ENCODE results near the gene LMTK3.
A peak's percentile ranks its signal among the peaks of the same experiment; 100 is the strongest.

The LMTK3 gene, protein sequence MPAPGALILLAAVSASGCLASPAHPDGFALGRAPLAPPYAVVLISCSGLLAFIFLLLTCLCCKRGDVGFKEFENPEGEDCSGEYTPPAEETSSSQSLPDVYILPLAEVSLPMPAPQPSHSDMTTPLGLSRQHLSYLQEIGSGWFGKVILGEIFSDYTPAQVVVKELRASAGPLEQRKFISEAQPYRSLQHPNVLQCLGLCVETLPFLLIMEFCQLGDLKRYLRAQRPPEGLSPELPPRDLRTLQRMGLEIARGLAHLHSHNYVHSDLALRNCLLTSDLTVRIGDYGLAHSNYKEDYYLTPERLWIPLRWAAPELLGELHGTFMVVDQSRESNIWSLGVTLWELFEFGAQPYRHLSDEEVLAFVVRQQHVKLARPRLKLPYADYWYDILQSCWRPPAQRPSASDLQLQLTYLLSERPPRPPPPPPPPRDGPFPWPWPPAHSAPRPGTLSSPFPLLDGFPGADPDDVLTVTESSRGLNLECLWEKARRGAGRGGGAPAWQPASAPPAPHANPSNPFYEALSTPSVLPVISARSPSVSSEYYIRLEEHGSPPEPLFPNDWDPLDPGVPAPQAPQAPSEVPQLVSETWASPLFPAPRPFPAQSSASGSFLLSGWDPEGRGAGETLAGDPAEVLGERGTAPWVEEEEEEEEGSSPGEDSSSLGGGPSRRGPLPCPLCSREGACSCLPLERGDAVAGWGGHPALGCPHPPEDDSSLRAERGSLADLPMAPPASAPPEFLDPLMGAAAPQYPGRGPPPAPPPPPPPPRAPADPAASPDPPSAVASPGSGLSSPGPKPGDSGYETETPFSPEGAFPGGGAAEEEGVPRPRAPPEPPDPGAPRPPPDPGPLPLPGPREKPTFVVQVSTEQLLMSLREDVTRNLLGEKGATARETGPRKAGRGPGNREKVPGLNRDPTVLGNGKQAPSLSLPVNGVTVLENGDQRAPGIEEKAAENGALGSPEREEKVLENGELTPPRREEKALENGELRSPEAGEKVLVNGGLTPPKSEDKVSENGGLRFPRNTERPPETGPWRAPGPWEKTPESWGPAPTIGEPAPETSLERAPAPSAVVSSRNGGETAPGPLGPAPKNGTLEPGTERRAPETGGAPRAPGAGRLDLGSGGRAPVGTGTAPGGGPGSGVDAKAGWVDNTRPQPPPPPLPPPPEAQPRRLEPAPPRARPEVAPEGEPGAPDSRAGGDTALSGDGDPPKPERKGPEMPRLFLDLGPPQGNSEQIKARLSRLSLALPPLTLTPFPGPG (N-terminal part only)
- total RNA-seq, result 11.1 to 15.2 reads per million in 2 donors

DNA sequence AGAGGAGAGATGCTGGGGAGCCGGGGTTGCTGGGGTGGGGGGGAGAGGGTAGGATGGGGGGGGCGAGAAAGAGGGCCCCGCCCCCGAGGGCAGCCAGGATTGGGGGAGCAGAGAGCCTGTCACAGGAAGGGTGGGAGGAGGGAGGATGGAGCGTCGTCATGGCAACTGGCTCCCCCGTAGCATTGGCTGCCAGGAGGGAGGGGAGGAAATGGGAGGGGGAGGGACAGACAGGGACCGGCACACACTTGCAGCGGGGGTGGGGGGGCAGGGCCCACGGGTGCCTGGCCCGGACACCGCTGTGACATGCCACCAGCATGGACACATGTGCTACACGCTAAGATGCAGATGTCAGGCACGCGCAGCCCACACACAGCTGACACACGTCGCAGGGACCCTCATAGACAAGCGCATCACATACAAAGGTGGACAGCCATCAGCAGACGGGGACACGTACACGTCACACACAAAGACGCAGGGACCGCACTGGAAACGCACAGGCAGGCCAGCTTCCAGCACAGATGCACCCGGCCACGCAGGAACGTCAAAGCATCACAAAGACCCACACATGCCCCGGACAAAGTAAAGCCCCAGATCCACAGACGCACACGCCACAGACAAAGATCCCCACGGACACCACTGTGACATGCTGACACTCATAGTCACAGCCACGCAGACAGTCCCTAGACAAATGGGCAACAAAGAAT is at the start of gene LMTK3:
TSS of gene LMTK3 (minus strand) at position 36 of the 704 bp plus-strand sequence. CDS start 259 bp downstream, outside the sequence.
- DNase-seq, result peak; percentile 78

DNA sequence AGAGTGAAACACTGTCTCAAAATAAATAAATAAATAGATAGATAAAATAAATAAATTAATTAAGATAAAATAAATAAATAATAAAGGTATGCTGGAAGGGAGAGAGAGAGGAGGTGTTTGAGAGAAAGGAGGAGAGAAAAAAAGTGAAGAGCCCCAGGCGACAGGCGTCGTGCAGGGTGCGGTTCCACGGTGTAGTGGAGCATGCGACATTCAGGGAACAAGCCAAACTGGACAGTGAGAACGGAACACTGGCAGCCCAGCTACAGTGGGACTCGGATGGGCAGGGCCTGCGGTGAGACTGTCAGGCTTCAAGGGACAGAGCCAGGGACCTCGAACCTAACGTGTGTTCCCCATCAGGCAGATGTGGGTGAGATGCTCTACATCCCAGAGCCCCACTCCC is 49.8 kb upstream of the LMTK3 start:
- DNase-seq, result no peak

DNA sequence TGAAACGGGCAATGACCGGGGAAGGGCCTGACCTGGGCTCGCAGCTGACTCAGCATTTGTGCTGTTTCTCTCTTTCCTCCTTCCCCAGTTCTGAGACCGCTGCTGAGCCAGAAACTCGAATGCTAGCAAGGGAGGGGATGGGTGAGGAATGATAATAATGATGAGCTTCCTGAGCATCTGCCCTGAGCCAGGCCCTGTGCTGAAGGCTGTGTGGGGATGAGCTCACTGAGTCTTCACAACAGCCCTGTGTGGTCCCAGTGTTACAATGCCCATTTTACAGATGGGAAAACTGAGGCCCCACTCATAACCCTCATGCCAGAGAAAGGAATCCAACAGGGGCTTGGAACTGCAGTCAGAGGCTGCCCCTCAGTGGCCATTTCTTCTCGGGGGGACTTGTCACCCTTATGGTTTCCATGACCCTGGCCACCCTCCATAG is 48.5 kb upstream of the LMTK3 start:
- DNase-seq, result no peak

DNA sequence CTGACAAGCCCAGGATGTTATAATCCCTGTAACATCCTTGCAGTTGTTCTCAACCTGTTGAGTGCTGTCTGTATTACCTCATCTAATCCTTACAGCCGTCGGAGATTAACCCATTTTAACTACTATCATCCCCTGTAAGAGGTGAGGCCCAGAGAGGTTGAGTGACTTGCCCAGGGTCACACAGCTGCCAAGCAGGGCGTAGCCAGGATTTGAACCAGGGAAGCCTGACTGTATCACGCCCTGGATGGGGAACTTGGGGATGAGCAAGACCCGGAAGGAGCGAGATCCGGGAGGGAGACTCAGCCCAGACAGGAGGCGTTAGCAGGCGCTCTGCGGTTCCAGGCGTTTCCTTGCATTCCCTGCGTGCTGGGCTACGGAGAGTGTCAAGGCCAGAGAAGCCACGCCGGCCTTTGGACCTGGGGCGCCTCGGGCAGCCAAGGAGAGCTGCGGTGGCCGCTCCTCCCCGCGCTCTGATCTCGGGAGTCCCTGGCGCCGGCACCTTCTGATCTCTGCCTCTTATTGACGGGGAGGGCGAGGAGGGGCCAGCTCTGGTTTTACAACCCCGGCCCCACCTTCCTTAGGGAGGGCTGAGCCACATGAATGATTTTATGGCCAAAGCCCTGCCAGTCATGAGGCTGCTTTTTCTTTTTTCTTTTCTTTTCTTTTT is 46.5 kb upstream of the LMTK3 start:
- no peak for DNase-seq

DNA sequence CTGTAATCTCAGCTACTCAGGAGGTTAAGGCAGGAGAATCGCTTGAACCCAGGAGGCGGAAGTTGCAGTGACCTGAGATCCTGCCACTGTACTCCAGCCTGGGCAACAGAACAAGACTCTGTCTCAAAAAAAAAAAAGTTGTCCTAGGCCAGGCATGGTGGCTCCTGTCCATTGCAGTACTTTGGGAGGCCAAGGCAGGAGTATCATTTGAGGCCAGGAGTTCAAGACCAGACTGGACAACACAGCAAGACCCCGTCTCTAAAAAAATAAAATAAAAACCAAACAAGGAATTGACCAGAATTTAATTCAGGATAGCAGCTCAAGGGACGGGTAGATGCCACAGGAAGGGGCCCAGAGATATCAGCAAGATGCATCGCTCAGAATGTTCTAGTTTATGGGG is 45.2 kb upstream of the LMTK3 start:
- no peak for DNase-seq

DNA sequence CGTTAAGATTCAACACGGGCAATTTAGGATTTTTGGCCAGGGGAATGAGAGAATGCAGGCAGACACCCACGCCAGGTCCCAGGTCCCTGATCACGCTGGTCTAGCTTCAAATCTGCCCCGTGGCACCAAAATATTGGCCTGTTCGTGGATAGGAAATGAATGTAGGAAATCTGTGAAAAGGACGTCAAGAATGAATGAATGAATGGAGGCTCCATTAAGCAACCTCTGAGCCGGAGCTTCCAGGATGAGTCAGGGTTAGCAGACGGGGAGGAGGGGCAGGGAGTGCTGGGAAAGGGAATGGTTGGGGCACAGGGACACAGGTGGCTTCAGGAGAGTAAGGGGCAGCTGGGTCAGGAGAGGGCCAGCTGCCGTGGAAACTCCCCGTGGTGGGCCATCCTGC is 44.5 kb upstream of the LMTK3 start:
- no peak for DNase-seq

DNA sequence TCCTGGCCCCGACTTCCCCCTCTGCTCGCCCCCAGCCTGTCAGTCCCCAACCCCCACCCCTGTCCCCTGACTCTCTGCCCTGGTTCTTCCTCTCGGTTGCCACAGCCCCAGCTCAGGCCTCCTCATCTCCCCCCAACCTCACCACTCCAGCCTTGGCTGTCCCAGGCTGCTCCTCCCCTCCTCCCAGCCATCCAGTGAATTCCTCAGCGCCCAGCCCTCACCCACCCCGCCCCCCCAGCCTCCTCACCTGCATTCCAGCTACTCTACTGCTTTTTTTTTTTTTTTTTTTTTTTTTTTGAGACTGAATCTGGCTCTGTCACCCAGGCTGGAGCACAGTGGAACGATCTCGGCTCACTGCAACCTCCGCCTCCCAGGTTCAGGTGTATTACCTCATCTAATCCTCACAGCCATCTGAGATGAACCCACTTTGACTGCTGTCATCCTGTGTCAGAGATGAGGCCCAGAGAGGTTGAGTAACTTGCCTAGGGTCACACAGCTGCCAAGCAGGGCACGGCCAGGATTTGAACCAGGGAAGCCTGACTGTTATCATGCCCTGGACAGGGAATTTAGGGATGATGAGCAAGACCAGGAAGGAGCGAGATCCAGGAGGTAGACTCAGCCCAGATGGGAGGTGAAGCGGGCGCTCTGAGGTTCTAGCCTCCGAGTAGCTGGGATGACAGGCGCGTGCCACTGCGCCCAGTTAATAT is 42.9 kb upstream of the LMTK3 start:
- DNase-seq, result no peak

DNA sequence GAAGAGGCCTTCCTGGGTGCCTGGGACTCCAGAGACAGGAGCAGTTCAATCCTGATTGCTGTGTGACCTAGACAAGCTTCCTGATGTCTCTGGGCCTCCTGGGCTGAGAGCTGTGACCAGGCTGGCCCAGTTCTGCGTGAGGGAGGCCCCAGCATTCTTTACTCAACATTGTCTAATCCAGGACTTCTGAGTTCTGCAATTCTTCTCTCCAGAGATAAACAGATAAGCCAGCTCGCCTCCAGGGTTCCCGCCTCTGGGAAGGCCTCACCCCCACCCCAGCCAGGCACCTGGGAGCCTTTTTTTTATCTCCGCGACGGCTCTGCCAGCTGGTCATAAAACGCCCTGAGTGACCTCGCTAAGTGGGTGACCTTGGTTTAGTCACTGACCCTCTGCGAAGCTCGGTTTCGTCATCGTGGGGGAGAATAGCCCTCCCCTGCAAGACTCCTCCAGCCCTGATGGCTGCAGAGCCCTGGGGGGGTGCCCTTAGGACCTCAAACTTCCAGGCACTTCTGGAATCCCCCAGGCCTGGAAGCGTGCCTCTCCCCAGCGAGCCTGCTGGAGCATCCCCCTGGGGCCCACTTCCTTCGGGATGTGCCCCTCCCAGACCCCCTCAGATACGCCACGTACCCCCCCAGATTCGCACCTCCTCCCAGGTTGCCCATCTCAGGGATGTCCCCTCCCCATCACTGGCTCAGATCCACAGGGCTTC is 42.2 kb upstream of the LMTK3 start:
- no peak for DNase-seq

DNA sequence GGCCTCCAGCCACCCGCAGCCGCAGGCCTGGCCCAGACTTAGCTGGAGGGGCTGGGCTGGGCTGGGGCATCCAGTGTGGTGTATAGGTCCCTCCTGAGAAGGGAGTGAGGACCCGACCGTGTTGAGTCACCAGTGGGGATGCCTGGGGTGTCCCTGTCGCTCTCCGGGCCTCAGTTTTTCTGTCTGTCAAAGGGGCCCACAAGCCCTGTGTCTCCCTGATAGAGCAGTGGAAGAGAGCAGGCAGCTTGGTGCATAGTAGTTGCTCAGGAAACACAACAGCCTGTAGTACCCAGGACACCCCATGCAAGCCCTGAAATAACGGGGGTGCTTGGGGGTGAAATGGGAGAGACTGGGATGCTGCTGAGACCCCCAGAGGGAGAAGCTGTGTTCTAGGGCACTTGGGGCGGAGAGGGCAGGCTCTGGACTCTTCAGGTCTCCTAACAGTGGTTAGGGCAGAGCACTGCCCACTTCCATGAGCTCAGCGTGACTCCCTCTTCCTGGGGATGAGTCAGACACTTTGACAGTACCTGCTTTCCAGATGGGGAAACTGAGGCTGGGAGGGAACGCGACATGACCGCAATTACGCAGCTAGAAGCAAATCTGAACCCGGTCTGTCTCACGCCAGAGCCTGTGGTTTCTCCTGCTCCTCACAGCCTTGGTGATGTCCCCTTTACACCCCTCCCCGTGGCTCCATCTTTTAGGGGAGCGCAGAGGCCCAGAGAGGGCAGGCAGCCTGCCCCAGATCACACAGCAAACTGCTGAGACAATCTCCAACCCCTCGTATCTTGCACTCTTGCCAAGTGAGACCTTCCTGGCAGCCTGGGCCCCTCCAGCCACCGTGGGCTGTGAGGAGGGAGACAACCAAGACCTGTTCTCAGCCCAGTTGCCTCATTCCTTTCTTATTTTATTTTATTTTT is 41.0 kb upstream of the LMTK3 start:
- DNase-seq, result no peak

DNA sequence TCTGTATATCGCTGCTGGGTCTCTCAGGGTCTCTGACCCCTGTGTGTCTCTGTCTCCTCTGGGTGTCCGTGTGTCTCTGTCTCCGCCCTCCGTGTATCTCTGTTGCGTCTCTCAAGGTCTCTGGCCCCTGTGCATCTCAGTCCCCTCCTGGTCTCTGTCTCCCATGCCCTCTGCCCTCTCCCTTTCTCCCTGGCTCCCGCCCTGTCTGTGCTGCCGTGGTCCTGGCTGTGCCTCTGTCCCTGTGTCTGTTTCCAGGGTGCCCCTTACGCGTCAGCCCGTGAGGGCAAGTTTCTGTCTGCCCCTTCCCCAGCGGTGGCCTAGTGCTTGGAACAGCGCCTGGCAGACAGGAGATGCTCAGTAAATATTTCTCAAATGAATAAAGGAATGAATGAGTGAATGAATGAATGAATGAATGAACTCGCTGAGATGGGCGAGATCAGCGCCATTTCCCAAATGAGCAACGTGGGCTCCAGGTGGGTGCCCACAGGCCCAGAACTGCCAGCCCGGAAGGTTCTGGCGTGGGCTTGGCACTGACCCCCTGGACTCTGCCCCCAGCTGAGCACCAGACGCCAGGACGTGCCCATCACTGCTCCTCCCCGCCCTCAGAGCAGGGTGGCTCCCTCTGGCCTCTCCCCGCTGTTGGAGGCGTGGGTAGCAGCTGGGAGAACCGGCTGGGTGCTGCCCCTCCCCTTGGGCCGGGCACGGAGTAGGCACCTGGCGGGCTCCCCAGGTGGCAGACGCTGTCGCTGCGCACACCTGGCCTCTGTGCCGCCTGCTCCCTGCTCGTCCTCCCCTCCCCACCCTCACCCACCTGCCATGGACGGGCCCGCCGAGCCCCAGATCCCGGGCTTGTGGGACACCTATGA is 40.0 kb upstream of the LMTK3 start, which contains the start of gene SULT2B1:
TSS of gene SULT2B1 (plus strand) at position 736 of the 866 bp plus-strand sequence. CDS start at position 817, 81 bp downstream.
- no peak for DNase-seq

DNA sequence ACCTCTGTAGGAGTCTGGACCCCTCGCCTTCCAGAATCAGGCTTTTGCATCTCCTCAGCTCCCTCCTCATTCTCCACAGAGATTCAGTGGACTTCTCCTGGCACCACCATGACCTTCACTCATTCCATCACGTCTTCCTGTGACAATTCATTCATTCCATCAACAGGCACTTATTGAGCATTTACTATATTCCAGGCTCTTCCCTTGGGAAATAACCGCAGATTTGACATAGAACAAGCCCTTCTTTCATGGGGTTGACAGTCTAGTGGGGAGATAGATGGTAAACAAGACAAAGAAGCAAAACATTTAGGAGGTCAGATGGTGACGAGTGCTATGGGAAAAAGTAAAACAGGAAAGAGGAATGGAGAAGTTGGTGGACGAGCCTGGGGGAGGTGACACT is 37.7 kb upstream of the LMTK3 start:
- DNase-seq, result no peak

DNA sequence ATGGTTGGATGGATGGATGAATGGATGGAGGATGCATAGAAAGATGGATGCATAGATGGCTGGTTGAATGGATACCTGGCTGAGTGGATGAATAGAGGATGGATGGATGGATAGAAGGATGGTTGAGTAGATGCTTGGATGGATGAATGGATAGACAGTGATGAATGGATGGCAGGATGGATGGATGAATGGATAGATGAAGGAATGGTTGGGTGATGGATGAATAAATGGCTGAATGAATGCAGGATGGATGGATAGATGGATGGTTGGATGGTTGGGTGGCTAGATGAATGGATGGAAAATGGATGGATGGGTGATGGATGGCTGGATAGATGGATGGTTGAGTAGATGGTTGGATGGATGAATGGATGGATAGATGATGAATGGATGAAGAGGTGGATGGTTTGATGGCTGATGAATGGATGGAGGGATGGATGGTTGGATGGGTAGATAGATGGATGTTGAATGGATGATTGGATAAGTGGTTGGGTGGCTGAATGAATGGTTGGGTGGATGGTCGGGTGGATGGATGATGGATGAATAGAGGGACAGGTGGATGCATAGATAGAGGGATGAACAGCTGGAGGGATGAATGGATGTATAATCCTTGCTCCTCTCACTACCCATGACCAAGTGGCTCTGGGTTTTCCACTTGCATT is 36.7 kb upstream of the LMTK3 start:
- no peak for DNase-seq

DNA sequence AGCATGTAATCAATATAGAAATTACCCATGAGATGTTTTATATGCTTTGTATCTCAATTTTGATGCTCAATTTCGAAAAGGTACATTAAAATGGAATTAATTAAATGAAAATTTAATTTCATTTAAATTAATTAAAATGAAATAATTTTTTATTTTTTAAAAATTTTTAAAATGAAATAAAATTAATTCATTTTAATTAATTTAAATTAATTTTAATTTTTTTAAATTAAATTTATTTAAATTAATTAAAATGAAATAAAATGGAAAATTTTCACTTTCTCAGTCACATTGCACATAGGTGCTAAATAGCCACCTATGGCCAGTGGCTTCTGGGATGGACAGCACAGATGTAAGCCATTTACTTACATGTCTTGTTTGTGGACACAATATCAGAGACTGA is 36.1 kb upstream of the LMTK3 start:
- DNase-seq, result no peak

DNA sequence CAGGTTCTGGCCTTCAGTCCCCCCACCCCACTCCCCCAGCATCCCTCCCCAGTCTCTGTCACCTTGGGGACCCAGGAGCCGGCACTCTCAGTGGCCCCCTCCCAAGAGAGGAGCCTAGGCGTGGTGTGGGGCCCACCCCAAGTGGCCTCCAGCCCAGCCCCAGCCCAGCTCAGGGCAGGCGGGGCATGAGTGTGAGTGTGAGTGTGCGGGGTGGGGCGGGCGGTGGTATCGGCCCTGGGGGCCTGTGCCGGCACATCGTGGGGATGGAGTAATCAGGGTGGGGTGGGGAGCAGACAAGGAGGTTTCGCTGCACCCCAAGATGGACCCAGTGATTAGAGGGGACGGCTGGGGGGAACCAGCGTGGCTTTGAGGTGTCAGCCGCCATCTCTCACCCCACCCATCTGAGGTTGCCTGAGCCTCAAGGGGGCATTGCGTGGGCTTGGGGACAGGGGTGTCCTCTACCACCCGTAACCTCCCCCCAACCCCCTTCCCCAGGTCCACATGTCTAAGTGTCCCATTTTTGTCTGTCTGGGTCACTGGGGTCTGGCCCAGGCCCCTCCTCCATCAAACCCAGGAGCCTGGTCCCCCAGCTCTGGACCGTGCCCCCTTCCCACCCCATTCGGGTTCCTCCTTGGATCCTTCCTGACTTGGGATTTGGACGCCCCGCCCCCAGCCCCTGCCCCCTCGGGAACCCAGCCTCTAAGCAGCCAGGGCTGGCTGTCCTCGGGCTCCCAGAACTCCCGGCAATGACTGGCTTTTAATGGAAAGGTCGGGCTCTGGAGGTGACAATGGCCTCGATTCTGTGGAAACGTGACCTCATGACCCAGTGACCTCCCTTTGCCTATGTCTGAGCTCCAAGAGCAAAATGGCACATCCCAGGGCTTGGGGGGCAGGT is 33.5 kb upstream of the LMTK3 start:
- no peak for DNase-seq

DNA sequence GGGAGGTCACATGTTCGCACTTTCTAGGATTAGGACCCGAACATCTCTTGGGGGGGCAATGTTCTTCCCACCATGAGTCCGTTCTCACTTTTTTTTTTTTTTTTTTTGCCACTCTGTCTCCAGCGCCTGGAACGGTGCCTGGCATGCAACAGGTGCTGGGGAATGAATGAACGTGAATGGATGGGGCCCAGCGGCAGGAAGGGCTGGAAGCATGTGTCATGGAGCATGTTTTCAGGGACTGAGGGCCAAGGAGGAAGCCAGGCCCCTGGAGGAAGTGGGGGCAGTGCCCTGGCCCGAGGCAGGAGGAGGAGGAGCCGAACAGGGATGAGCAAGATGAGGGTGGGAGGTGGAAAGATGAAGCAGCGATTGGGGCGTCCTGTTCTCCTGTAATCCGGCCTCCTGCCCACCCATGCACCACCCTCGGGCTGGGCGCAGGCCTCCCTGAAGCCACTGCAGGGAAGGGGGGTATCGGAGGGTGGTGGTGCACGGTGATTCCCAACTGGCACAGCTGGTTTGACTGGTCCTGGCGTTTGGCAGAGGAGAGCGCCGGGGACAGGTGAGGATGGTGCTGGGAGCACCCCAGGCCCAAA is 31.6 kb upstream of the LMTK3 start:
- DNase-seq, result no peak

DNA sequence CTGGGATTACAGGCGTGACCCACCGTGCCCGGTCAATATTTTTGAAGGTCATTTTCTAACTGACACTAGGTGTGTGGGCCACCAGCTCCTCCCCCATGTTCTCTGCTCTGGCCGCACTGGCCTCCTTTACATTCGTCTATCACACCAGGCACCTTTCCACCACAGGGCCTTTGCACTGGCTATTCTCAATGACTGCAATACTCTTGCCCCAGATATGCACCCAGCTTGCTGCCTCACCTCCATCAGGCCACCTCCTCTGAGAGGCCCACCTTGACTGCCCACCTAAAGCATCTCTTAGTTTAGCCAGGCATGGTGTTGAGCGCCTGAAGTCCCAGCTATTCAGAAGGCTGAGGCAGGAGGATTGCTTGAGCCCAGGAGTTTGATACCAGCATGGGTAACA is 30.2 kb upstream of the LMTK3 start:
- no peak for DNase-seq
